ENCODE results near the gene PCNT.
"Not testable (repeated sequence)": the region's sequence is repeated elsewhere in the genome, so short reads cannot be mapped to it uniquely, and the experiment has no call there.

- TF ChIP-seq, protein P1, sequence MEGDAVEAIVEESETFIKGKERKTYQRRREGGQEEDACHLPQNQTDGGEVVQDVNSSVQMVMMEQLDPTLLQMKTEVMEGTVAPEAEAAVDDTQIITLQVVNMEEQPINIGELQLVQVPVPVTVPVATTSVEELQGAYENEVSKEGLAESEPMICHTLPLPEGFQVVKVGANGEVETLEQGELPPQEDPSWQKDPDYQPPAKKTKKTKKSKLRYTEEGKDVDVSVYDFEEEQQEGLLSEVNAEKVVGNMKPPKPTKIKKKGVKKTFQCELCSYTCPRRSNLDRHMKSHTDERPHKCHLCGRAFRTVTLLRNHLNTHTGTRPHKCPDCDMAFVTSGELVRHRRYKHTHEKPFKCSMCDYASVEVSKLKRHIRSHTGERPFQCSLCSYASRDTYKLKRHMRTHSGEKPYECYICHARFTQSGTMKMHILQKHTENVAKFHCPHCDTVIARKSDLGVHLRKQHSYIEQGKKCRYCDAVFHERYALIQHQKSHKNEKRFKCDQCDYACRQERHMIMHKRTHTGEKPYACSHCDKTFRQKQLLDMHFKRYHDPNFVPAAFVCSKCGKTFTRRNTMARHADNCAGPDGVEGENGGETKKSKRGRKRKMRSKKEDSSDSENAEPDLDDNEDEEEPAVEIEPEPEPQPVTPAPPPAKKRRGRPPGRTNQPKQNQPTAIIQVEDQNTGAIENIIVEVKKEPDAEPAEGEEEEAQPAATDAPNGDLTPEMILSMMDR (conservative IDR thresholded peaks at IDR 0.05; ENCODE audit: low read depth, low read length) = not testable (repeated sequence)
- TF ChIP-seq USF2 (IDR thresholded peaks at IDR 0.05; ENCODE audit: low read depth, low read length); POLR2A (IDR thresholded peaks at IDR 0.05; ENCODE audit: low read depth, low read length); RAD21 (IDR thresholded peaks at IDR 0.05; ENCODE audit: low read length); BHLHE40 (IDR thresholded peaks at IDR 0.05; ENCODE audit: low read depth, low read length); MAZ (IDR thresholded peaks at IDR 0.05; ENCODE audit: borderline replicate concordance, low read depth, low read length); FOS (IDR thresholded peaks at IDR 0.05; ENCODE audit: low read depth, low read length): not testable (repeated sequence)
Observed at GRCh38 chr21:46448855-46449254, 124.9 kb downstream of the PCNT start.
